Naive thymus-derived CD8-positive, alpha-beta T cell (primary cell): ENCODE measurements around the gene NABP1. TPM values are rescaled to one million over a fixed set of nuclear protein-coding genes. Genes with fewer than 3 reads are reported as not detected.
"Not testable (repeated sequence)": the region's sequence is repeated elsewhere in the genome, so short reads cannot be mapped to it uniquely, and the experiment has no call there.

Experiments used
- ATAC-seq, 2 donors: fragments of 150-1000 bp; cut with Tn5 transposase in 1 of 2; sonication (Bioruptor Pico), chemical (Tn5 transposase) in 1 of 2; 1 replicate in 1 of 2; 2 replicates in 1 of 2; pipeline ENCODE4 v1.10.0; 2021; ENCODE audit warnings: mild to moderate bottlenecking in 2 of 2, moderate library complexity in 2 of 2
- POLR2A ChIA-PET: fragments of 350-600 bp; sonication (Branson Sonifier 250); formaldehyde crosslinking; loops from one replicate; lab custom pipeline; 2021; ENCODE audit warnings: antibody characterized with exemption; lab: Charles Lee
- DNase-seq, 10 donors: peaks; one replicate each; pipeline versions ENCODE4 v3.0.0 to v3.0.0-alpha.2; 2020 to 2022
- H3K27ac Mint-ChIP-seq, 10 donors: one replicate each; pipeline ENCODE4 v1.8.0; 2020 to 2022; ENCODE audit warnings: mild to moderate bottlenecking in 10 of 10, mixed read lengths in 10 of 10, moderate library complexity in 4 of 10, inconsistent platforms in 1 of 10
- H3K27me3 Mint-ChIP-seq, 5 donors: one replicate each; pipeline ENCODE4 v1.8.0; 2021 to 2022; ENCODE audit warnings: mixed read lengths in 5 of 5
- H3K36me3 Mint-ChIP-seq, 3 donors: one replicate each; pipeline ENCODE4 v1.8.0; 2020 to 2022; ENCODE audit warnings: mixed read lengths in 3 of 3, mild to moderate bottlenecking in 2 of 3, inconsistent platforms in 1 of 3
- H3K4me1 Mint-ChIP-seq, 4 donors: one replicate each; pipeline ENCODE4 v1.8.0; 2021 to 2022; ENCODE audit warnings: mixed read lengths in 4 of 4
- H3K4me3 Mint-ChIP-seq, 10 donors: one replicate each; pipeline ENCODE4 v1.8.0; 2020 to 2022; ENCODE audit warnings: mild to moderate bottlenecking in 10 of 10, mixed read lengths in 10 of 10, moderate library complexity in 6 of 10, inconsistent platforms in 1 of 10
- H3K9me3 Mint-ChIP-seq, 9 donors: one replicate each; pipeline ENCODE4 v1.8.0; 2020 to 2022; ENCODE audit warnings: mixed read lengths in 9 of 9, mild to moderate bottlenecking in 3 of 9, inconsistent platforms in 1 of 9, moderate library complexity in 1 of 9
- polyA plus RNA-seq, 3 donors: library from polyadenylated mRNA; unstranded; fragments of 300-500 nt; fragmentation: Illumina TruSeq; gene quantifications; one replicate each; pipeline ENCODE4 v1.2.3, GENCODE V29; 2021
- total RNA-seq, 8 experiments: library from RNA in 2 of 8; stranded (reverse) in 2 of 8; gene quantifications; one replicate each; pipeline ENCODE4 v1.2.3 and lab custom pipeline; 2021 to 2026

Gene NABP1
- total and polyA plus RNA-seq, 5 experiments from 2014 or later = 3.5 to 38.8 (median 4.7) TPM

- H3K27me3 Mint-ChIP-seq = no peaks in the 10 kb centered on the region
- peaks cover 25 to 46% (median 39%) of the 10 kb centered on the region in 4 donors for H3K4me1 Mint-ChIP-seq
- DNase-seq (peak in 1 of 10 donors; percentile 13), ATAC-seq (peak; percentile 31 to 32)
- H3K9me3 Mint-ChIP-seq = no peaks in the 10 kb centered on the region
- peak overlapping the region; percentile 4 to 76 (median 50) for H3K4me3 Mint-ChIP-seq
- POLR2A ChIA-PET = interaction anchor here (0.8 to 1.7 kb wide), 5 partner anchors 10 to 38 kb away, joined by 3 to 11 read pairs (median 4); no protein-coding TSS in a partner anchor
- peak overlapping the region; percentile 51 to 98 (median 73) for H3K27ac Mint-ChIP-seq
- H3K36me3 Mint-ChIP-seq = no peaks in the 10 kb centered on the region
These were observed 39.7 kb upstream of the NABP1 start for GRCh38 chr2:191638079-191638801.

GRCh38 chr2:191638802-191639172, 39.1 kb upstream of the NABP1 start:
- H3K36me3 Mint-ChIP-seq = no peaks in the 10 kb centered on the region
- H3K9me3 Mint-ChIP-seq = no peaks in the 10 kb centered on the region
- DNase-seq (no peak), ATAC-seq (no peak)
- H3K27me3 Mint-ChIP-seq = no peaks in the 10 kb centered on the region
- POLR2A ChIA-PET = interaction anchor here (0.9 to 1.7 kb wide), 2 partner anchors 10 to 21 kb away, joined by 4 to 11 read pairs; no protein-coding TSS in a partner anchor
- H3K4me1 Mint-ChIP-seq = peaks cover 25 to 46% (median 39%) of the 10 kb centered on the region in 4 donors
- peak overlapping the region in 6 of 10 donors; percentile 15 to 97 (median 54) for H3K27ac Mint-ChIP-seq
- no peak overlapping the region for H3K4me3 Mint-ChIP-seq

GRCh38 chr2:191641609-191642008, 36.3 kb upstream of the NABP1 start:
- ATAC-seq = no peak
- peaks cover 0 to 1% (median 0%) of the 10 kb centered on the region in 9 donors for H3K9me3 Mint-ChIP-seq
- no peaks in the 10 kb centered on the region for H3K27me3 Mint-ChIP-seq
- no peak overlapping the region for H3K27ac Mint-ChIP-seq
- DNase-seq = no peak
- no peak overlapping the region for H3K4me3 Mint-ChIP-seq
- H3K4me1 Mint-ChIP-seq = peaks cover 23 to 35% (median 32%) of the 10 kb centered on the region in 4 donors
- POLR2A ChIA-PET = no interaction called here
- H3K36me3 Mint-ChIP-seq = no peaks in the 10 kb centered on the region

- Mint-ChIP-seq H3K27me3 (no peaks in the 10 kb centered on the region), H3K27ac (peak overlapping the region in 2 of 10 donors; percentile 1 to 33)
These were observed 35.4 kb upstream of the NABP1 start for GRCh38 chr2:191642541-191642940.

GRCh38 chr2:191643429-191643828, 34.5 kb upstream of the NABP1 start:
- ATAC-seq (no peak), DNase-seq (no peak)
- no peak overlapping the region for H3K4me3 Mint-ChIP-seq
- no peaks in the 10 kb centered on the region for H3K36me3 Mint-ChIP-seq
- peaks cover 0 to 1% (median 0%) of the 10 kb centered on the region in 9 donors for H3K9me3 Mint-ChIP-seq
- H3K27ac Mint-ChIP-seq = no peak overlapping the region
- POLR2A ChIA-PET = no interaction called here
- H3K4me1 Mint-ChIP-seq = peaks cover 10 to 17% (median 14%) of the 10 kb centered on the region in 4 donors
- H3K27me3 Mint-ChIP-seq = no peaks in the 10 kb centered on the region

More at GRCh38 chr2:191642541-191642940, 35.4 kb upstream of the NABP1 start:
- H3K36me3 Mint-ChIP-seq = no peaks in the 10 kb centered on the region
- peaks cover 0 to 1% (median 0%) of the 10 kb centered on the region in 9 donors for H3K9me3 Mint-ChIP-seq
- ATAC-seq (no peak), DNase-seq (no peak)
- peaks cover 18 to 25% (median 23%) of the 10 kb centered on the region in 4 donors for H3K4me1 Mint-ChIP-seq
- H3K4me3 Mint-ChIP-seq = peak overlapping the region in 1 of 10 donors; percentile 6
- POLR2A ChIA-PET = no interaction called here

- not testable (repeated sequence) for H3K36me3 Mint-ChIP-seq, DNase-seq
- peaks cover 7 to 11% (median 10%) of the 10 kb centered on the region in 4 donors for H3K4me1 Mint-ChIP-seq
These were observed 33.3 kb upstream of the NABP1 start for GRCh38 chr2:191644613-191645012.

GRCh38 chr2:191645032-191645431, 32.9 kb upstream of the NABP1 start:
- Mint-ChIP-seq H3K27ac (no peak overlapping the region), H3K36me3 (no peaks in the 10 kb centered on the region), H3K9me3 (peaks cover 0 to 1% (median 0%) of the 10 kb centered on the region in 9 donors), H3K4me1 (peaks cover 7 to 11% (median 10%) of the 10 kb centered on the region in 4 donors), H3K27me3 (no peaks in the 10 kb centered on the region), H3K4me3 (no peak overlapping the region)
- DNase-seq = no peak
- ATAC-seq = no peak
- POLR2A ChIA-PET = interaction anchor here (0.6 kb wide), 1 partner anchor 58 kb away, joined by 3 read pairs; no protein-coding TSS in a partner anchor

More at GRCh38 chr2:191644613-191645012, 33.3 kb upstream of the NABP1 start:
- H3K27ac Mint-ChIP-seq, H3K9me3 Mint-ChIP-seq, POLR2A ChIA-PET, H3K27me3 Mint-ChIP-seq, H3K4me3 Mint-ChIP-seq, ATAC-seq: not testable (repeated sequence)

GRCh38 chr2:191645434-191646162, 32.3 kb upstream of the NABP1 start:
- Mint-ChIP-seq H3K36me3 (no peaks in the 10 kb centered on the region), H3K27me3 (no peaks in the 10 kb centered on the region), H3K9me3 (peaks cover 0 to 1% (median 0%) of the 10 kb centered on the region in 9 donors), H3K4me1 (peaks cover 3 to 7% (median 5%) of the 10 kb centered on the region in 4 donors), H3K4me3 (no peak overlapping the region), H3K27ac (no peak overlapping the region)
- ATAC-seq (no peak), DNase-seq (no peak)
- POLR2A ChIA-PET = interaction anchor here (0.6 kb wide), 1 partner anchor 59 kb away, joined by 3 read pairs; no protein-coding TSS in a partner anchor

GRCh38 chr2:191646163-191646902, 31.6 kb upstream of the NABP1 start:
- Mint-ChIP-seq H3K36me3 (no peaks in the 10 kb centered on the region), H3K4me1 (peaks cover 0 to 2% (median 0%) of the 10 kb centered on the region in 4 donors), H3K4me3 (no peak overlapping the region), H3K27ac (no peak overlapping the region), H3K27me3 (no peaks in the 10 kb centered on the region), H3K9me3 (peaks cover 0 to 1% (median 0%) of the 10 kb centered on the region in 9 donors)
- DNase-seq = no peak
- no peak for ATAC-seq
- POLR2A ChIA-PET = no interaction called here

GRCh38 chr2:191649519-191649918, 28.4 kb upstream of the NABP1 start:
- no peaks in the 10 kb centered on the region for H3K27me3 Mint-ChIP-seq
- H3K27ac Mint-ChIP-seq = no peak overlapping the region
- ATAC-seq (no peak), DNase-seq (no peak)
- peaks cover 0 to 1% (median 0%) of the 10 kb centered on the region in 9 donors for H3K9me3 Mint-ChIP-seq
- peaks cover 0 to 2% (median 0%) of the 10 kb centered on the region in 3 donors for H3K36me3 Mint-ChIP-seq
- H3K4me3 Mint-ChIP-seq = no peak overlapping the region
- POLR2A ChIA-PET = no interaction called here
- H3K4me1 Mint-ChIP-seq = no peaks in the 10 kb centered on the region

GRCh38 chr2:191650896-191651773, 26.8 kb upstream of the NABP1 start:
- ATAC-seq (no peak), DNase-seq (no peak)
- H3K4me3 Mint-ChIP-seq = no peak overlapping the region
- peaks cover 0 to 1% (median 0%) of the 10 kb centered on the region in 9 donors for H3K9me3 Mint-ChIP-seq
- H3K4me1 Mint-ChIP-seq = no peaks in the 10 kb centered on the region
- no peak overlapping the region for H3K27ac Mint-ChIP-seq
- POLR2A ChIA-PET = no interaction called here
- peaks cover 0 to 2% (median 0%) of the 10 kb centered on the region in 3 donors for H3K36me3 Mint-ChIP-seq
- no peaks in the 10 kb centered on the region for H3K27me3 Mint-ChIP-seq
